GM18870 (cell line): Measurements from ENCODE around the gene KEAP1.

Source experiments
- ATAC-seq: cut with Tn5 transposase; IDR thresholded peaks from one replicate; pipeline ENCODE4 v1.9.1; 2021; ENCODE audit warnings: moderate library complexity; ENCODE audit not compliant: unreplicated experiment

The KEAP1 gene

GRCh38 chr19:10452726-10453618 lies 50.2 kb downstream of the KEAP1 start:
- no peak for ATAC-seq

- no peak for ATAC-seq
Measured at GRCh38 chr19:10450853-10451609, 52.1 kb downstream of the KEAP1 start.

- no peak for ATAC-seq
Measured at GRCh38 chr19:10450191-10450852, 52.8 kb downstream of the KEAP1 start.

- ATAC-seq: no peak
Measured at GRCh38 chr19:10449037-10449436, 54.1 kb downstream of the KEAP1 start.

GRCh38 chr19:10442698-10443097 lies 60.5 kb downstream of the KEAP1 start:
- no peak for ATAC-seq

- no peak for ATAC-seq
Measured at GRCh38 chr19:10439588-10439987, 63.6 kb downstream of the KEAP1 start.
